ENCODE data around the gene POU6F2.

POU6F2 gene

GRCh38 chr7:39130274-39130673 lies 152.6 kb downstream of the POU6F2 start:
- no peak for DNase-seq

GRCh38 chr7:39130857-39131526 lies 153.3 kb downstream of the POU6F2 start:
- no peak for DNase-seq

GRCh38 chr7:39132306-39132705 lies 154.6 kb downstream of the POU6F2 start:
- no peak for DNase-seq

GRCh38 chr7:39133088-39133487 lies 155.4 kb downstream of the POU6F2 start:
- no peak for DNase-seq

GRCh38 chr7:39137480-39137879 lies 159.8 kb downstream of the POU6F2 start:
- DNase-seq = no peak

GRCh38 chr7:39142750-39143149 lies 165.0 kb downstream of the POU6F2 start:
- DNase-seq = no peak

- DNase-seq = no peak
These were observed 166.7 kb downstream of the POU6F2 start for GRCh38 chr7:39144420-39144819.

- DNase-seq = no peak
These were observed 167.6 kb downstream of the POU6F2 start for GRCh38 chr7:39145283-39145682.

- no peak for DNase-seq
These were observed 168.2 kb downstream of the POU6F2 start for GRCh38 chr7:39145935-39146334.

- no peak for DNase-seq
These were observed 175.0 kb downstream of the POU6F2 start for GRCh38 chr7:39152701-39153100.

GRCh38 chr7:39153113-39153512 lies 175.4 kb downstream of the POU6F2 start:
- DNase-seq = no peak

- DNase-seq = no peak
These were observed 175.9 kb downstream of the POU6F2 start for GRCh38 chr7:39153647-39154046.

GRCh38 chr7:39154815-39155214 lies 177.1 kb downstream of the POU6F2 start:
- no peak for DNase-seq

GRCh38 chr7:39158367-39158766 lies 180.7 kb downstream of the POU6F2 start:
- no peak for DNase-seq

GRCh38 chr7:39161903-39162302 lies 184.2 kb downstream of the POU6F2 start:
- DNase-seq = no peak

GRCh38 chr7:39164887-39165286 lies 187.2 kb downstream of the POU6F2 start:
- DNase-seq = no peak

GRCh38 chr7:39168403-39169098 lies 190.8 kb downstream of the POU6F2 start:
- DNase-seq = no peak

GRCh38 chr7:39172137-39172536 lies 194.4 kb downstream of the POU6F2 start:
- DNase-seq = no peak

- no peak for DNase-seq
These were observed 203.7 kb downstream of the POU6F2 start for GRCh38 chr7:39181398-39181797.

- DNase-seq = no peak
These were observed 206.1 kb downstream of the POU6F2 start for GRCh38 chr7:39183796-39184195.

- no peak for DNase-seq
These were observed 206.7 kb downstream of the POU6F2 start for GRCh38 chr7:39184391-39184790.

GRCh38 chr7:39186131-39186530 lies 208.4 kb downstream of the POU6F2 start:
- DNase-seq = no peak

GRCh38 chr7:39186671-39187070 lies 209.0 kb downstream of the POU6F2 start:
- DNase-seq = no peak

GRCh38 chr7:39187130-39187529 lies 209.4 kb downstream of the POU6F2 start:
- no peak for DNase-seq

- DNase-seq = no peak
These were observed 214.8 kb downstream of the POU6F2 start for GRCh38 chr7:39192476-39192875.
